ENCODE measurements around the gene SND1. TPM values are rescaled to one million over a fixed set of nuclear protein-coding genes. Genes with fewer than 3 reads are reported as not detected.

SND1 gene
- total RNA-seq, 2 experiments from 2014 or later, result 169 to 174 TPM

- Mint-ChIP-seq H3K36me3 (ENCODE audit: low read depth) (peaks cover 29% of the 10 kb centered on the region), H3K4me3 (no peak overlapping the region), H3K27ac (no peak overlapping the region), H3K4me1 (ENCODE audit: low read depth) (peaks cover 4% of the 10 kb centered on the region), H3K9me3 (ENCODE audit: insufficient read depth) (no peaks in the 10 kb centered on the region), H3K27me3 (ENCODE audit: low read depth) (no peaks in the 10 kb centered on the region)
- ChIA-PET POLR2A (interaction anchor here (0.7 kb wide), 1 partner anchor 284 kb away, joined by 5 read pairs; no protein-coding TSS in a partner anchor), CTCF (interaction anchor here (0.6 kb wide), 1 partner anchor 647 kb away, joined by 3 read pairs; no protein-coding TSS in a partner anchor)
- ATAC-seq, result no peak
- DNase-seq, result no peak
Measured at GRCh38 chr7:127738859-127739258, 86.9 kb downstream of the SND1 start.

DNA sequence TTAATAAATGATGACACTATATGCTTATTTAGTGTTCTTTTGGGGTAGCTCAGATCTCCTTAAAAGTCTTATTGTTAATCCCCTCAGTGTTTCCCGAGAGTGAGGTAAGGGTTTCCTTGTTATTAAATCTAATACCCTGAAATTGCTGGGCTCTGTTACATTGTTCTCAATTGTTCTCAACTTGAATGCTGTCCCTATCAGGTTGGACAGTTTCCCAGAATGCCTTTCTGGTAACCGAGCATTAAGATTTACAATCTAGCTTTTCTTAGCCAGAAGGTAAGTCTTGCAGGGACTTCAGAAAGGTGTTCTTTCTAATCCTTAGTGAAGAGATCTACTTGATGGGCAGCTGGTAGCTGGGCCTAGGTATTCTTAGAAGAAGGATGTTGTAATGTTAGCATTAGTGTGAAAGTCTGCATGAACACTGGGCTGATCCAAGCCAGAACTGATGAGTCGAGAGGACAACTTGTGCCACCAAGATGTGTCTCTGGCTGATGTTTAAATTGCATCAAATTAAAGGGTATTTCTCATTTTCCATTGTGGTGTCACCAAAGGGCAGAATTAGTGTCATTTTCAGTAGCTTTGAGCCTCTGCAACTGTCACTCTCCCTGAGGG lies 89.9 kb downstream of the SND1 start:
- ChIA-PET POLR2A (no interaction called here), CTCF (interaction anchor here (1.7 kb wide), 1 partner anchor 34 kb away, joined by 4 read pairs; no protein-coding TSS in a partner anchor)
- Mint-ChIP-seq H3K9me3 (ENCODE audit: insufficient read depth) (no peaks in the 10 kb centered on the region), H3K27ac (no peak overlapping the region), H3K27me3 (ENCODE audit: low read depth) (no peaks in the 10 kb centered on the region), H3K36me3 (ENCODE audit: low read depth) (peaks cover 21% of the 10 kb centered on the region), H3K4me3 (no peak overlapping the region), H3K4me1 (ENCODE audit: low read depth) (peaks cover 19% of the 10 kb centered on the region)
- ATAC-seq, result no peak
- no peak for DNase-seq

GRCh38 chr7:127745445-127745844 lies 93.5 kb downstream of the SND1 start:
- CTCF ChIA-PET, result no interaction called here
- POLR2A ChIA-PET, result no interaction called here
- DNase-seq (no peak), ATAC-seq (peak; percentile 51)
- peaks cover 15% of the 10 kb centered on the region for H3K4me1 Mint-ChIP-seq (ENCODE audit: low read depth)
- H3K9me3 Mint-ChIP-seq (ENCODE audit: insufficient read depth), result no peaks in the 10 kb centered on the region
- no peaks in the 10 kb centered on the region for H3K27me3 Mint-ChIP-seq (ENCODE audit: low read depth)
- H3K36me3 Mint-ChIP-seq (ENCODE audit: low read depth), result peaks cover 31% of the 10 kb centered on the region
- H3K27ac Mint-ChIP-seq, result no peak overlapping the region
- no peak overlapping the region for H3K4me3 Mint-ChIP-seq

- no peak for ATAC-seq
- no peak for DNase-seq
- Mint-ChIP-seq H3K27me3 (ENCODE audit: low read depth) (no peaks in the 10 kb centered on the region), H3K4me3 (no peak overlapping the region), H3K36me3 (ENCODE audit: low read depth) (peaks cover 48% of the 10 kb centered on the region), H3K9me3 (ENCODE audit: insufficient read depth) (no peaks in the 10 kb centered on the region), H3K4me1 (ENCODE audit: low read depth) (peaks cover 23% of the 10 kb centered on the region), H3K27ac (peak overlapping the region; percentile 60)
- POLR2A ChIA-PET, result no interaction called here
- CTCF ChIA-PET, result interaction anchor here (0.9 kb wide), 1 partner anchor 16 kb away, joined by 3 read pairs; no protein-coding TSS in a partner anchor
Measured at GRCh38 chr7:127751062-127751461, 99.1 kb downstream of the SND1 start.

DNA sequence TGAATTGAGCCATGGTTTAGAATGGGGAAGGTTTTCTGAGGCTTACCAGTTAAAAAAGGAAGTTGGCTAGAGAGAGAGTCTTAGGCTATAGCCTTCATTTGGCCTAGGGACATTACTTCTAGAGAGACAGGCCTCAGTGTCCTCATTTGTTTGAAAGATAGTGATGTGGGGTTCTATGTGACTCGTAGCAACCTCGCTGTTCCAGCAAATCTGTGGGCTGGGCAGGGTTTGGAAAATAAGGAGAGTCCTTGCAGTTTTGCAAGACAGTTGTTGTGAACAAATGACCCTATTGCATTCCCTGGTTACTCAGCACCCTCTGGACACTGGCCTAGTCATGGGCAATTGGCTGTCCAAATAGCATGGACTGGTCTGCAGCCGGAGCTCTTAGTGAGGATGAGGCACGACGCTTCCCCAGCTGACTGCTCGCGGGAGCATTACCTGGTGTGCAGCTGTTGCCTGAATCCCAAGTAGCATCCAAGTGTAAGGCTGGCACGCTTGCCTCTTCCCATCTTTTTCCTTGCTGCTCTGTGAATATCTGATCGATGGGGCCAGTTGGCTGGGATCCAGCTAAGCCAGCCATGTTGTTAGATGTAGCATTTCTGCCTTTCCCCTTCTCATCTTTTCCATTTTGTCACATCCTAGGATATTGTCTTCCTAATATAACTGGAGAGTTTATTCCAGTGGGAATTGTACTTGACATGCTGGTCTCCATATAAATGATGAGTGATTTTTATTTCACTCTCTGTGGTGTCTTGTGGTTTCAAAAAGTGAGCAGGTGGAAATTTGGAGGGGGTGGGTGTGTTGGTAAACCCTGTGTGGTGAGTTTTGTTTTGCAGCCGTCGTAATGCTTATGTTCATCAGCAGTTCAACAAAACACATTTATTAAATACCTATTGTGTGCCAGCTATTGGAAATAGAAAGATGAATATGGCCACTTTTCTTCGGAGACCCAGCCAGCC lies 99.8 kb downstream of the SND1 start:
- ChIA-PET CTCF (no interaction called here), POLR2A (no interaction called here)
- Mint-ChIP-seq H3K27me3 (ENCODE audit: low read depth) (no peaks in the 10 kb centered on the region), H3K36me3 (ENCODE audit: low read depth) (peaks cover 48% of the 10 kb centered on the region), H3K4me1 (ENCODE audit: low read depth) (peaks cover 23% of the 10 kb centered on the region), H3K9me3 (ENCODE audit: insufficient read depth) (no peaks in the 10 kb centered on the region), H3K27ac (no peak overlapping the region), H3K4me3 (no peak overlapping the region)
- ATAC-seq (no peak), DNase-seq (no peak)

DNA sequence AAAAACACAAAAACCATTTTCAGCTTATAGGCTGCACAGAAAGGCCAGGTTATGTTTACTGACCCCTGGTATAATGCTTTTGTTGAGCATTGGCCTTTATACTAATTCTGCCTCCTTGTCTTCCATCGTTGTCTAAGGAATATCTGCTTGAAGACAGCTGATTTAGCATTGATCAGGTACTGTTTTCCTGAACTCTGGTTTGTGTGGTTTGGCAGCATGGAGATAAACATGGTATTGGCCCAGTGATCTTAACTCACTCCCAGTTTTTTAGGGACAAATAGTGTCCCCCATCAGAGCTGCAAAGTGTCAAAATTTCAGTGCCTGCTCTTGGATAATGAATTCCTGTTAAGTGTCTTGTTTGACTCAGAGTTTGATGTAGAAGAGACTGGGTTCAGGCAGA lies 100.8 kb downstream of the SND1 start:
- CTCF ChIA-PET, result no interaction called here
- Mint-ChIP-seq H3K9me3 (ENCODE audit: insufficient read depth) (no peaks in the 10 kb centered on the region), H3K4me3 (no peak overlapping the region), H3K27ac (no peak overlapping the region), H3K27me3 (ENCODE audit: low read depth) (no peaks in the 10 kb centered on the region), H3K36me3 (ENCODE audit: low read depth) (peaks cover 50% of the 10 kb centered on the region), H3K4me1 (ENCODE audit: low read depth) (peaks cover 25% of the 10 kb centered on the region)
- POLR2A ChIA-PET, result no interaction called here
- no peak for ATAC-seq
- no peak for DNase-seq

DNA sequence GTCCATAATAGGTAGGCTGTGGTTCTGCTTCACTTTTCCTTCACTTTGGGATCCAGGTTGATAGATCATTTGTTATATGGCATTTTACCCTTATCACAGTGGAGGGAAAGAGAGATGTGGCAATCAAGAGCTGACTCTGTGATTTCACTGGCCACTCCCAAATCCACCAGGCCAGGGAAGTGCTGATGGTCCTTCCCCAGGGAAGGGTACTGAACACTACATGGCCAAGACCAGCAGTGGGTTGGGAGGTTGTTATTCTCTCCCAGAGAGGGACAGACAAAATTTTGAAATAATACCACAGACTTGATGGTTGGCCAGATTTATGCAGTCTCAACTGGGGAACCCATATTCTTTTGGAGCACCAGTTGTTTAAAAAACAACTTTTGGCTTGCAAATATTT lies 102.5 kb downstream of the SND1 start:
- ChIA-PET CTCF (no interaction called here), POLR2A (no interaction called here)
- Mint-ChIP-seq H3K4me1 (ENCODE audit: low read depth) (peaks cover 27% of the 10 kb centered on the region), H3K27ac (no peak overlapping the region), H3K4me3 (no peak overlapping the region), H3K9me3 (ENCODE audit: insufficient read depth) (no peaks in the 10 kb centered on the region), H3K36me3 (ENCODE audit: low read depth) (peaks cover 40% of the 10 kb centered on the region), H3K27me3 (ENCODE audit: low read depth) (no peaks in the 10 kb centered on the region)
- DNase-seq, result no peak
- ATAC-seq, result no peak

DNA sequence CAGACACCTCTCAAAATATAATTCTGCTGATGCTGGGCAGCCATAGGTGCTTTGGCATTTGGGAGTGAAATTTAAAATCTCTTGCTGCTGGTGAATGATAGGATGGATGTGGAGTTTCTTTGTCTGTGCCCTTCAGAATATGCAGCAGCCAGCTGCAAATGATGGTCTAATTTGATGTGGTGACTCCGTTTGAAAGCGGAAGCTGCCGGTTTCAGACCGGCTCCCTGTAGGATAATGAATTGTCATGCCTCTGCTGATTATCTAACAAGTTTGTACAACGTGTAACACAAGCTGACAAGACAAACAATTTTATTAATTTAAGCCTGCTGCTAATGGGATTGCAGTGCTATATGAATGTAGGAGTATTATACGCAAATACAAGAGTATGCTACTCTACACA lies 103.5 kb downstream of the SND1 start:
- Mint-ChIP-seq H3K4me3 (no peak overlapping the region), H3K9me3 (ENCODE audit: insufficient read depth) (no peaks in the 10 kb centered on the region), H3K27me3 (ENCODE audit: low read depth) (no peaks in the 10 kb centered on the region), H3K36me3 (ENCODE audit: low read depth) (peaks cover 33% of the 10 kb centered on the region), H3K27ac (no peak overlapping the region), H3K4me1 (ENCODE audit: low read depth) (peaks cover 38% of the 10 kb centered on the region)
- DNase-seq (no peak), ATAC-seq (no peak)
- POLR2A ChIA-PET, result no interaction called here
- CTCF ChIA-PET, result interaction anchor here (0.9 to 2.5 kb wide), 3 partner anchors 20 to 47 kb away, joined by 3 to 7 read pairs (median 3); no protein-coding TSS in a partner anchor

DNA sequence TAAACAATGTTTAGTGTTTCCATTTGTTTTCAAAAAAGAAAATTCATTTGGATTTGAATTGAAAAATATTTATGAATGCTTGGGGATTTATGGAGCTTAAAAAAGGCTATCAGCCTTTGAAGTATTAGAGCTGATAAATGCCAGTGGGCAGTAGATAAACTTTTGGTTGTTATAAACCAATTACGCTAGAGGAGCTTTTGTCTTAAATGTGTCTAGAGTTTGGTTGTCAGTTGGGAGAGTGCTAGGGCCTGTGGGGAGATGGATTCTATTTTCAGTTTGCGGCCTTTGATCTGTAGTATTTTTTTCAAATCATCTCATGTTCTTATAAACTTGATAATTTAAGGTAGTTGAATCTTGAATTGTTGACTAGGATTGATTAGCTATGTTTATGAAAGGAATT lies 104.0 kb downstream of the SND1 start:
- Mint-ChIP-seq H3K27me3 (ENCODE audit: low read depth) (no peaks in the 10 kb centered on the region), H3K4me3 (no peak overlapping the region), H3K4me1 (ENCODE audit: low read depth) (peaks cover 39% of the 10 kb centered on the region), H3K36me3 (ENCODE audit: low read depth) (peaks cover 33% of the 10 kb centered on the region), H3K27ac (no peak overlapping the region), H3K9me3 (ENCODE audit: insufficient read depth) (no peaks in the 10 kb centered on the region)
- ChIA-PET CTCF (interaction anchor here (0.7 to 2.5 kb wide), 4 partner anchors 10 to 48 kb away, joined by 3 to 7 read pairs (median 3); no protein-coding TSS in a partner anchor), POLR2A (interaction anchor here (0.7 kb wide), 1 partner anchor 851 kb away, joined by 3 read pairs; no protein-coding TSS in a partner anchor)
- DNase-seq, result no peak
- no peak for ATAC-seq

DNA sequence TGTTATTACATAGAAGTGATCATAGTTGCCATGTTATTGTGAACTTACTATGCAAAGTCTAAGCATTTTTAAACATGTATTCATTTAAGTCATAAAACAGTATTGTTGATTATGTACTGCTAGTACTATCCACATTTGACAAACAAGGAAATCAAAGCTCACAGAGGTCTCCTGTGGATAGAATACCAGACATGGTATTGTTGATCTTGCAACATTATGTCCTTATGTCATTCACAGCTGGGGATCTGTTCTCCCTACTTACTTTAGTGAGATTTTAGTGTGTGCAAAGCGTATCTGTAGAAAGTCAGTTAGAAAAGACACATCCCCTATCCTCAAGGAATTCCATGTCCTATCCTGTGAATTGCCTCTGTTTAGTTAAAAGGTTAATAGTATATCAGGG lies 106.1 kb downstream of the SND1 start:
- CTCF ChIA-PET, result interaction anchor here (2.5 kb wide), 1 partner anchor 35 kb away, joined by 7 read pairs; no protein-coding TSS in a partner anchor
- no peaks in the 10 kb centered on the region for H3K27me3 Mint-ChIP-seq (ENCODE audit: low read depth)

DNA sequence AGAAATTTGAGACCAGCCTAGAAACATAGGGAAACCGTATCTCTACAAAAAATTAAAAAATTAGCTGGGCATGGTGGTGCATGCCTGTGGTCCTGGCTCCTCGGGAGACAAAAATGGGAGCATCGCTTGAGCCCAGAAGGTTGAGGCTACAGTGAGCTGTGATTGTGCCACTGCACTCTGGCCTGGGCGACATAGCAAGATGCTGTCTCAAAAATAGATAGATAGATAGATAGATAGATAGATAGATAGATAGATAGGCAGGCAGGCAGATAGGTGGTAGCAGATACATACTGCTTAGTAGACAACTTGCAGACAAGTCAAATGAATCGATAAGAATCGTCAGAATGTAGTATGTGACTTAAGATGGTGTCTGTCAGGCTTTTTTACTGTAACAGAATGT lies 106.9 kb downstream of the SND1 start:
- no peak overlapping the region for H3K4me3 Mint-ChIP-seq

More for the DNA sequence above, 106.1 kb downstream of the SND1 start:
- ATAC-seq (no peak), DNase-seq (no peak)
- H3K4me3 Mint-ChIP-seq, result no peak overlapping the region
- H3K4me1 Mint-ChIP-seq (ENCODE audit: low read depth), result peaks cover 46% of the 10 kb centered on the region
- POLR2A ChIA-PET, result interaction anchor here (0.6 kb wide), 1 partner anchor 24 kb away, joined by 4 read pairs; no protein-coding TSS in a partner anchor
- peaks cover 30% of the 10 kb centered on the region for H3K36me3 Mint-ChIP-seq (ENCODE audit: low read depth)
- no peaks in the 10 kb centered on the region for H3K9me3 Mint-ChIP-seq (ENCODE audit: insufficient read depth)
- no peak overlapping the region for H3K27ac Mint-ChIP-seq

GRCh38 chr7:127759945-127760421 lies 108.0 kb downstream of the SND1 start:
- ChIA-PET CTCF (no interaction called here), POLR2A (interaction anchor here (0.6 kb wide), 1 partner anchor 58 kb away, joined by 3 read pairs; no protein-coding TSS in a partner anchor)
- Mint-ChIP-seq H3K36me3 (ENCODE audit: low read depth) (peaks cover 33% of the 10 kb centered on the region), H3K27ac (no peak overlapping the region), H3K9me3 (ENCODE audit: insufficient read depth) (no peaks in the 10 kb centered on the region), H3K4me1 (ENCODE audit: low read depth) (peaks cover 40% of the 10 kb centered on the region), H3K4me3 (no peak overlapping the region), H3K27me3 (ENCODE audit: low read depth) (no peaks in the 10 kb centered on the region)
- no peak for DNase-seq
- no peak for ATAC-seq

More for the DNA sequence above, 106.9 kb downstream of the SND1 start:
- ChIA-PET CTCF (no interaction called here), POLR2A (no interaction called here)
- Mint-ChIP-seq H3K36me3 (ENCODE audit: low read depth) (peaks cover 26% of the 10 kb centered on the region), H3K4me1 (ENCODE audit: low read depth) (peaks cover 43% of the 10 kb centered on the region), H3K9me3 (ENCODE audit: insufficient read depth) (no peaks in the 10 kb centered on the region), H3K27ac (no peak overlapping the region), H3K27me3 (ENCODE audit: low read depth) (no peaks in the 10 kb centered on the region)
- ATAC-seq (no peak), DNase-seq (no peak)

Data from activated CD8-positive, alpha-beta T cell treated with anti-CD3 and anti-CD28 coated beads, Interleukin-2, amount 10 ng/mL, durations not matched to agents 7 days and 5 days (primary cell).